ENCODE results near the gene KLF13.

Gene KLF13

DNA sequence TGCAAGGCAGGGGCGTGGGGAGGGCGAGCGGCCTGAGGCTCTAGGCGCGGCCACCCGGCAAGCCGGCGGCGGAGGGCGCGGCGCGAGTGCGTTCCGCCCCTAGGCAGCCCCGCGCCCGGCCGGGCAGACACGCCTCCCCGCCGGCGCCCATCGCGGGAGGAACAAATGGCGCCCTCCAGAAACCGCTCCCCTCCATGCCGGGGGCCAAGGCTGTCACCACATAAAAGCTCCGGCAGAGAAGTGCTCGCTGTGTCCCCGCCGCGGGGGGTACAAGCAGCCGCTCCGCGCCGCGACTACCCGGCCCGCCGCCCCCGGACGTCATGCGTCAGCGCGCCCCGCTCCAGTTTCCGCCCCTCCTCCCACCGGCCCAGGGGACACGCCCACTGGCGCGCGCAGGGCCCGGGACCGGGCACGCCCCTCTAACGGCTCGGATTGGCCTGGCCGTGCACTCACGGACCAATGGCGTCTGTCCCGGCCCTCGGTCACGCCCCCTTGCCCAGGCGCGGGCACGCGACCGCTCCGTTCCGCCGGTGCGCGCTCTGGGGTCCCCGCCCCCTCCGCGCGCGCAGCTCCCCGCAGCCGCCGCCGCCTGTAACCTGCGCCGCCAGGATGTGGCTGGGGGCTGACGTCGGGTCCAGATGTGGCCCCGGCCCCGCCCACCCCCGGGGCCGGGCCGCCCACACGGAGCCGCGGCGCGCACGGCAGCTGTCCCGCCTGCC is at the start of gene KLF13:
Gene KLF13, plus strand, starts transcription at position 680 of the 719 bp plus-strand sequence. CDS start 378 bp downstream, outside the sequence.
- DNase-seq, result peak; percentile 99

DNA sequence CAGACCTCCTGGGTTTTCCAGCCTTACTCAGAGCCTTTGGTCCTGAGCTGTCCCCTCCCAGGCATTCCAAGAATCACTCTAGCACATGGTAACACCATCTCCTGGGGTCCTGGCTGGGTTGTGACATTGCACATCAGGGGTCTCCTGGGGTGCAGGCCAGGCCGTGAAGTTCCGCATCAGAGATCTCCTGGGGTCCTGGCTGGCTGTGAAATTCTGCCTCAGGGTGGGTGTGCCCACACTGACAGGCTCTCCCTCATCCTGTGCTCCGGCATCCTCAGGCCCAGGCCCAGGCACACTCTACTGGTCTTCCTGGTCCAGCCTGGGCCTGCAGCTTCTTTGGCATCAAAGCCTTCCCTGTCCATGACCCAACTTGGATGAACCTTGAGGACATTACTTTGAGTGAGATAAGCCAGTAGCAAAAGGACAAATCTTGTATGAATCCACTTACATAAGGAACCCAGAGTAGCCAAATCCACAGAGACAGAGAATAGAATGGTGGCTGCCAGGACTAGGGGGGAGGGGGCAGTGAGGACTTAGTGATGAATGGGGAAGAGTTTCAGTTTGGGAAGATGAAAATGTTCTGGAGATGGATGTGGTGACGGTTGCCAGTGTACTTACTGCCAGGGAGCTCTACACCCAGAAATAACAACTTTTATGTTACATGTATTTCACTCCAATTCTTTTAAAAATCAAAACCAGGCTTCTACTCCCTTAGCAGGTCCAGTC is 49.1 kb upstream of the KLF13 start:
- DNase-seq, result no peak

DNA sequence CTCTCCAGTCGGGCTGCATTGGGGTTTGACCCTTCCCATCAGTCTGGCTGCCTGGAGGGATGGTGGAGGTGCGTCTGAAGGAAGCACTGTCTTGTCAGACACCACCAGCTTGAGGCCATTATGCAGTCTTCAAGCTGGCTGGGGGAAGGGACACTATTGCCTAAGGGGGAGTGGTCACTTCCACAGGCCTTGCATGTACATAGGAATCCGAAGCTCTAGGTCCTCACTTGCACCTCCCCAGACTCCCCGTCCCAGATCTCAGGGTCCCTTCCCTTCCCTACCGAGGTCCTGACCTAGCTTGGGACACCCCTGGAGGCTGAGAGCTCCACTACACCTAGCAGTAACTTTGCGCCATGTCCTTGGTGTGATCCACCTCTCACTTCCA is 48.6 kb upstream of the KLF13 start:
- no peak for DNase-seq

DNA sequence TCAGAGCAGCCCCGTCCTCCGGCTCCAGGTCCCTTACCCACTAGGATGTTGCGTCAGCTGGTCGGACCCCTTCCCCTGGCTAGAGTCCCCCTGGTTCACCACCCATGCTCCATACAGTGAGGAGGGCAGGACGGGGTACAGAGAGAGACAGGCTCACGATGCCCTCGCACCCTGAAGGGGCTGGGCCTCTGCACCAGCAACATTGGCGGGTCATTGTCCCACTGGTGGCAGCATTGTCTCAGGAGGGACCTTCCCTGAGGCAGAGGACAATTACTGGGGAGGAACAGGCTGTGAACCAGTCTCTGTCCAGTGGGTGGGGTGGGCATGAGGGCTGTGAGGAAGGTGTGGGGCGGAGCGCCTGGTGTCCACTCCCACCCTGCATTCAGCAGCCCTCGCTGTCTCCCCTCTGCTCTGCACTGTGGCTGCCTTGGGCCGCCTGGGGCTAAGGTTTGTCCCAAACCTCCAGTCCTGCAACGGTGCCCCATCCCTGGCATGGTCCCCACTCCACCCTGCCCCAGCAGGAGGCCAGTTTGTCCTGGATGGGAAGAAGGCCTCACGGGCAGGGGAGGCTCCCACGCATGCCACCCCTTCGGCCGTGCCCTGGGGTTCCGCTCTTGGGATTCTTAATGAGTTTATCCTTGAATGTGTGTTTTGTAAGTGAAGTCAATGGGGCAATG is 48.0 kb upstream of the KLF13 start:
- DNase-seq, result no peak

DNA sequence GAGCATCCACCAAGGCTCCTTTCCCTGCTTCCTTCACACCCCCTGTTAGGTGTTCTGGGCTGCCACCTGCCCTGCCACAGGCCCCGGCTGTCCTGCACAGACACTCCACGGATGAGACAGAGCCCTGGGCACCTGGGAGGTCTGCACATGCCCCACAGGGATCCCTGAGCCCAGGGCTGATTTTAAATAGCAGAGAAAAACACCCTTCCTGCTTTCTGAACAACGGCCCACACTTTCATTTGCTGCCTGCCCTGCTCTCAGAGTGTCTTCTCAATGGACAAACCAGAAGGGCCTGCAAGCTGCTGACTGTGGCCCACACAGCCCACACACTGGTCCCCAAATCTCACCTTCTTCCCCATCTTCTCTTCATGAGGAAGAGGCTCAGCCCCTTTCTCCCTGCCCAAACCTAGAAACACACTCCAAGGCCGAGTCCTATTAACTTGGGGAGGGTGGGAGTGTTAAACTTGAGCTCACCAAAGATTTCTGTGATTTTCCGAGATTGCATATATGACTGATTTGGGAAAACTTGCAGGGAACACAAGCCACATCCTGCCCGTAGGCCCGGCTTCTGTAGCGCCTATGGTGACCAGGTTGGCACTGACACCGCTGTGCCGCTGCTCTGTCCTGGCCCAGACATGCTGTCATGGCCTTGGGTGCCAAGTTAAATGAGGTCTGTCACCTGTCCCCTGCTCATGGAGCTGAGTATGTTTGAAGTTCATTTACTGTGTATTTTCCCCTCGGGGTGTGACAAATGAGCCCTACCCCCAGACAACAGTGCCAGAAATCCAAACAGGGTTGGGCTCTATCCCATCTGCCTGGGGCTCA is 47.2 kb upstream of the KLF13 start:
- DNase-seq, result no peak

DNA sequence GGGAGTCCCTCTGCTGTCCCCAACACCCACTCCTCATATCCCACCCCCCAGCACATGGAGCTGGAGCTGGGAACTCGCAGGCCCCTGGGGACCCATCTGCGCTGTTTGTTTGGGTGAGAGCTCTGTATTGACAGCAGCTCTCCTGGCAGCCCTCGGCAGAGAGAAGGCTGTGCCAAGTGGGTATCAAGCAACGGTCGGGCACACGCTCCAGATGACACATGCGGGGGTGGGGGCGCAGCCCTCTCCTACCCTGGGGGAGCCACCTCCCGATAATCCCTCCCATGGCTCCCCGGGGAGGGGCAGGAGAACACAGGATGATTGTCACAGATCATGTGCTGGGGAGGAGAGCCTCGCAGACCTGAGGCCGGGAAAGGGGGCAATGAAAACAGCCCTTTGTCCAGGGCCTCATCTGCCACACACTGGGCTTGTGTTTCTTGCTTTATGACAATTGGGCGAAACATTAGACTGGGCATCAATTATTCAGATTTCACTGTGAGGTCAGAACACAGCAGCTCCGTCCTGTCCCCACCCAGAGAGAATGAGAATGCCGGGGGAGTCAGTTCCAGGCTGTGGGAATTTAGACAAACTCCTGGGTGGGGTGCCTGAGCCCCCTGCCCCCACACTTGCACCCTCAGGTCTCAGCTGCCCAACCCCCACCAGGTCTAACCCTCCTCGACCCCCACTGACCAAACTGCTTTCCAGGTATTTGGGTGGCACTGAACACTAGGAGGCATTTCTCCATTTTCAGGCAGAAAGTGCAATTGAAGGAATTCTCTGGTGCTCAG is 46.4 kb upstream of the KLF13 start:
- peak; percentile 93 for DNase-seq

DNA sequence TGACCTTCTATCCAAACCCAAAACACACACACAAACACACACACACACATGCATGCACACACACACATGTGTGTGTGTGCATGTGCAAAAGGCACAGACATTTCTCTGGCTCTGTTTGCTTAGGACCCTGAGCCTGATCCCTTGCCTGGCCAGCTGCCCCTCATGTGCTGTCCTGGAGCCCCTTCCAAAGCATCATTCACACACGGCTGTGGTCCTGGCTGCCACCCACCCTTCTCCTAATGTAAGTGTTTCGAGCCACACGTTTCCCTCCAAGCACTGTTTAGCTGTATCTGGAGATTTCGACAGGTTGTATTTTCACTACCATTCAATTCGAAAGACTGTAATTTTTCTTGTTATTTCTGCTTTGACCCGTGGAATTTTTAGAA is 45.8 kb upstream of the KLF13 start:
- no peak for DNase-seq

DNA sequence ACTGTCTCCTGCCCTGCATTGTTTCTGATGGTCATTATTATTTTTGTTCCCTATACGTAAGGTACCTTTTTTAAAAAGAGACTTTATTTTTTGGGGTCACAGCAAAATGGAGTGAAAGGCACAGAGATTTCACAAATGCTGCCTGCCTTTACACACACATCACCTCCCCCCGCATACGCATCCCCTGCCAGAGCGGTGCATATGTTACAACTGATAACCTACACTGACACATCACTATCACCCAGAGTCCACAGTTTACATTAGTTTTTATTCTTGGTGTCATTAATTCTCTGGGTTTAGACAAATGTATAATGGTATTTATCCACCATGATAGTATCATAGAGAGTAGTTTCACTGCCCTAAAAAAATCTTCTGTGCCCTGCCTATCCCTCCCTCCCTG is 43.6 kb upstream of the KLF13 start:
- no peak for DNase-seq

DNA sequence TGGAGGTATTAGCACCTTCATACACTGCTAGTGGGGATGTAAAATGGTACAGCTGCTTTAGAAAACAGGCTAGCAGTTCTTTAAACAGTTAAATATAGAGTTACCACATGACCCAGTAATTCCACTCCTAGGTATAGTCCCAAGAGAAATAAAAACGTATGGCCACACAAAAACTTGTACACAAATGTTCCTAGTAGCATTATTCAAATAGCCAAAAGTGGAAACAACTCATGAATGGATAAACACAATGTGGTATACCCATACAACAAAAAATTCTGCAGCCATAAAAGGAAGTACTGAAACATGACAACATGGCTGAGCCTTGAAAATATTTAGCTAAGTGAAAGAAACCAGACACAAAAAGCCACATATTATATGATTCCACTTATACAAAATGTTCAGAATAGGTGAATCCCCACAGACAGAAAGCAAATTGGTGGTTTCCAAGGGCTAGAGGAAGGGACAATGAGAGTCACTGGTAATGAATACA is 40.8 kb upstream of the KLF13 start:
- DNase-seq, result no peak

DNA sequence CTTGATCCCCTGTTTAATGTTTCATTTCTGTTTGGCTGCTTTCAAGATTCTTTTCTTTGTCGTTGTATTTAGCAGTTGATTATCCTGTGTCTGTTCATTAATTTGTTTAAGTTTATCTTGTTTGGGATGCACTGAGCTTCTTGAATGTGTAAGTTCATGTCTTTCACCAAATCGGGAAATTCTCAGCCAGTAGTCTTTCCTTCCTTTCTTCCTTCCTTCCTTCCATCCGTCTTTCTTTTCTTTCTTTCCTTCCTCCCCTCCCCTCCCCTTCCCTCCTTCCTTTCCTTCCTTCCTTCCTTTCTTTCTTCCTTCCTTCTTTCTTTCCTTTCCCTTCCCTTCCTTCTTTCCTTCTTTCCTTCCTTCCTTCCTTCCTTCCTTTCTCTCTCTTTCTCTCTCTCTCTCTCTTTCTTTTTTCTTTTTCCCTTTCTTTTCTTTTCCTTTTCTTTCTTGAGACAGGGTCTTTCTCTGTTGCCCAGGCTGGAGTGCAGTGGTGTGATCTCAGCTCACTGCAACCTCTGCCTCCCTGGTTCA is 35.5 kb upstream of the KLF13 start:
- no peak for DNase-seq

DNA sequence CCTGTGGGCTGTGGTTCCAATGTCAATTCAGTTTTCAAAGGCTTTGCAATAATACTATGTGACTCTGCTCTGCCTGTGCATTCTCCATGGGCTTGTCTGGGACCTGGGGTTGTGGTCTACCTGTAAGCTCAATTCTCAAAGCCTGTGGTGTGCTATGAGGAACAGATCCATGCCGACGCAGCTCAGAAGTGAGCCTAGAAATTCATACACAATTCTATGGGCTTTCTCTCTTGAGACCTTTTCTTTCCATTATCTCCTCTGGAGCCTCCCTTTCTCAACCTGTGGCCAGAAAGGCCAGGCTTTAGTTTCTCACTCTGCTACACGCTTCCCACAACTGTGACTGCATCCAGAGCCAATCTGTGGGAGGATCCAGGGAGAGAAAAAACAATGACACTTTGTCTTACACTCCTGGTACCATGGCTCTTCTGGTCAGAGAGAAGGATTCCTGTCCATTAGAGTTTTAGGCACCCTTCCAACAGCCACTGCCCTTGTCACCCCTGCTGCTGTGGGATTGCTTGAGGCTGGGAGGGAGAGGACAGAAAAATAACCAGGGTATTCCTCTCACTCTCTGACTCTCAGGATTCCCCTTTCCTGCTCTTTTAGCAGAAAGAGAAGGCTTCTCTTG is 34.1 kb upstream of the KLF13 start:
- DNase-seq, result peak; percentile 78

DNA sequence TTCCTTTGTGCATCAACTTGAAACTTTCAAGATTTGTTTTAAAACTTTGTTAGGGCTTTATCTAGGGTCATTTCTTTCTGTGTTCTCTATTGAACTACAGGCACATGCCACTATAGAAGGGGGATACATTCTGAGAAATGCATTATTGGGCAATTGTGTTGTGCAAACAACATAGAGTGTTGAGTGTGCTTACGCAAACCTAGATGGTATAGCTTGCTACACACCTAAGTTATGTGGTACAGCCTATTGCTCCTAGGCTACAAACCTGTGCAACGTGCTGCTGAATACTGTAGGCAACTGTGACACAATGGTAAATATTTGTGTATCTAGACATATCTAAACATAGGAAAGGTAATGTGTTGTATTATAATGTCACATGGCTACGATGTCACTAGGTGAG is 33.0 kb upstream of the KLF13 start:
- DNase-seq, result no peak

DNA sequence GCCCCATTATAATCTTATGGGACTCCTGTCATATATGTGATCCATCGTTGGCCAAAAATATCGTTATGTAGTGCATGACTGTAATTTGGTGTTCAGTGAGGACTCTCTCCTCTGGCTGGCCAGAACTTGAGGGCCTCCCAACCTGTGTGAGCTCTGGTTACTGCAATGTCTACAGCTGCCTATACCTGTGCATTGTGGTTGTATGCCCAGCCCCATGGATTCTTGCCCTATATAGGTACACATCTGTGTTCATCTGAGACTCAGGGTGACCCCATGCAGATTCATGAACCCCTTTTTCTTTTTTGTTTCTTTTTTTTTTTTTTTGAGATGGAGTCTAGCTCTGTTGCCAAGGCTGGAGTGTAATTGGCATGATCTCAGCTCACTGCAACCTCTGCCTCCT is 32.6 kb upstream of the KLF13 start:
- no peak for DNase-seq

DNA sequence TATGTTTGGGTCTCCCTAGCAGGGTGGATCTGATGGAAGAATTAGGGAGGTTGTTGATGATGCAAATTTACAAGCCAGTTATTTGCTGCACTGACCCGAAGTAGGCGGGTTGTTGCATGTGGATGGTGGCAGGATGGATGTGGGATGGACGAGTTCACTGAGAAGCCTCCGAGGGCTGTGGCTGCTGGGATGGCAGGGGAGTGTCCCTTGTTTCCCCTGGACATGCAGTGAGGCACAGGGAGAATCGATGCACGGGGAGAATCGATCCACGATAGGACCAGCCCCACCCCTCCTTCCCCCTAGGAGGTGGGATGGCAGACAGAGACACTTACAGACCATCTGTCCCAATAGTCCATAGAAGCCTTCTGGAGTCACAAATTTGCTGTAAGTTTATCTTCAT is 31.0 kb upstream of the KLF13 start:
- DNase-seq, result no peak

DNA sequence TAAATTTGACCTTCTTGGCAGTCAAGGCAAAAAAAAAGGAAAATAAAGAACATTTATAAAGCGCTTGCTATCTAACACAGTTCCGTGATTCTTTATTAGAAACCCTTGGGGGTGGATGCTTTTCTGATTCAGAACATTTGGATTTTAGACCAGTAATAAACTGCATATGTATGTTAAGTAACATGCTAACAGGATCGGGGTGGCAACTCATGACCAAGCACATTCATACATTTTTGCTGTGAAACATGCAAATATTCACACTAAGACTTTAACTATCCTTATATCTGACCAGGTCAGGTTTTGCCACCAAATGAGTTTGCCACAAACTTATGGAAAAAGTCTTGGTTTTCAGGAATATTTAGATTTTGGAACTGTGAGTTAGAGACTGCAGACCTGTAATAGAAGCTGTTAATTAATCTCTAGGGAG is 30.4 kb upstream of the KLF13 start:
- no peak for DNase-seq

DNA sequence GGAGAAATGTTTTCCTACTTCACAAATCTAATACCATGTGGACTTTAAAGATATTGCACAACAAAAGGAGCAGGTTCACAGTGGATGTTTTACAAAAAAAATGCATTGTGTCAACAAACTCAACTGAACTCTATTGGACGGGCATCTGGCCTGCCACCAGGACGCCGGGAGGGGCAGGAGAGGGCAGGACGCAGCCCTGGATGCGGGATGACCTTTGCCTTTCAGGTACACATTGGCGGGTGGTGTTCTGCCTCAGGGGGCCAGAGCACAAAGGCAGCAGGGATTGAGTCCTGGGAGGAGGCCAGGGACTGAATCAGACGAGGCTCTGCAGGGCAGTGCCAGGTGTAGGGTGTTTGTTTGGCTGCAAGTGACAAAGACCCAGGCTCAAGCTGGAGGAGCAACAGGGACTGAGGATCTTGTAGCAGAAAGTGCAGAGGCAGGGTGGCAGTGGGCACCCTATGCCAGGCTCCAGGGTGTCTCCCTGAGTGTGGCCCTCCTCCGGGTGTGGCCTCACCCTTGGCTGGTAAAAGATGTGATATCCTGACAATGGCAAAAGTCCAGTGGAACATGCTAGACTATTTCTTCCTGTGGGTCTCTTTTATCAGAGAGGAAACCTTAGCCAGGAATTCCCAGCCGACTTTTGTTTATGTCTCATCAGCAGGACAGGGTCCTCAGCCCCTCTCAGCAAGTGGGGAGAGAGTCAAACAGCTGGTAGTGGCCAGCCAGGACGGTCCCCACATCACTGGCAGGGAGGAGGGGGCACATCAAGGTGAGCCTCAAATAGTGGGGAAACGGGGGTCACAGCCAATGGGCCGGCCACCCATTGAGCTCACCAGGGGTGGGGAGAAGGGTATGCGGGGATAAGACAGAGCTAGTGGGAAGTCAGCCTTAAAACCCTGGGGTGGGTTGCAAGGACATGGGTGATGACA is 29.7 kb upstream of the KLF13 start:
- DNase-seq, result no peak

DNA sequence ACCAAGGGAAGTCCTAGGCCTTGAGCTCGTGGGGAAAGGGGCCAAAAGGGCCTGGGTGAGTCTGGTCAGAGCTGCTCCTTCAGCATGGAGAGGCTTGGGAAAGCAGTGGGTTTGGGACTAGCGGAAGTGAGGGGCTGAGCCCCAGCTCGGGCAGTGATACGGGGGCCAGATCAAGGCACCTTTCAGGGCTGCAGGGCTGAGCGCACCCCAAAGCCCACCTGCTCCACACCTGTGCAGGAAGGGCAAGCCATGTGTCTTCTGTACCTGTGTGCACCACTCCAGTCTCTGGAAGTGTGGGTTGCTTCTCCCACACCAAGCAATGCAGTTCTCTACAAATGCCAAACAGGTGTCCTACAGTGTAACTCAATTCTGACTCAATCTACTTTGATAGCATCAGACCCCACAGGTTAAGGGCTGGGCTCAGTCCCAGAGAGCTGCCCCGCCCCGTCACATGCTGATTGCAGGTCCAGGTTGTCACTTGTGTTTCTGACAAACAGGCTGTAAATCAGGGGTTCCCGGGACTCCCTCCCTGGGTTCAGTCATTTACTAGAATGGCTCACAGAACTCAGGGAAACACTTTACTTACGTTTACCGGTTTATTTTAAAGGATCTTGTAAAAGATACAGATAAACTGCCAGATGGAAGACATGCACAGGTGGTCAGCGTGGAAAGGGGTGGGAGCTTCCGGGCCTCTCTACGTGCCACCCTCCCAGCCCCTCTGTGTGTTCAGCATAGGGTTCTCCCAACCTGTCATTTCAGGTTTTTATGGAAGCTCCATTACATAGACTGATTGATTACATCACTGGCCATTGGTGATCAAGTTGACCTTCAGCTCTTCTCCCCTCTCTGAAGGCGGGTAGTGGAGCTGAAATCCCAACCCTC is 28.8 kb upstream of the KLF13 start:
- DNase-seq, result no peak

DNA sequence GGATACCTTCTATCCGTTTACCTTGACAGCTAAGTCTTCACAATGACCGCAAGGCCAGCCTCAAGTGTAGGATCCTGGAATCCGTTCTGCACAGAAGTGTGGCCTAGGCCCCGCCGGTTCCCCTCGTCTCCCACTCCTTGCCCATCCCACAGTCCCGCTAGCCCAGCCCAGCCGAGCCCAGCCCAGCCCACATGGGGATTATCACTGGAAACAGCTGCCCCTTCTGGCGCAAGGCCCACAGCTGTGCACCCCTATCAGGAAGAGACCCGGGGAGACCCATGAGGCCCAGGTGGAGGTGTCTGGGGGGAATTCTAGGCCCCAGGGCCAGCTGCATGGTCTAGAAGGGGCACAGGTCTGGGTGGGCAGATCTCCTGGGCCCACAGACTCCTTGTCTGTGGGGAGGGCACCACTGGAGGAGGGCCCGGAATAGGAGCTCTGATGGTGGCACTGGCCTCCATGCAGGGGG is 27.9 kb upstream of the KLF13 start:
- DNase-seq, result no peak

DNA sequence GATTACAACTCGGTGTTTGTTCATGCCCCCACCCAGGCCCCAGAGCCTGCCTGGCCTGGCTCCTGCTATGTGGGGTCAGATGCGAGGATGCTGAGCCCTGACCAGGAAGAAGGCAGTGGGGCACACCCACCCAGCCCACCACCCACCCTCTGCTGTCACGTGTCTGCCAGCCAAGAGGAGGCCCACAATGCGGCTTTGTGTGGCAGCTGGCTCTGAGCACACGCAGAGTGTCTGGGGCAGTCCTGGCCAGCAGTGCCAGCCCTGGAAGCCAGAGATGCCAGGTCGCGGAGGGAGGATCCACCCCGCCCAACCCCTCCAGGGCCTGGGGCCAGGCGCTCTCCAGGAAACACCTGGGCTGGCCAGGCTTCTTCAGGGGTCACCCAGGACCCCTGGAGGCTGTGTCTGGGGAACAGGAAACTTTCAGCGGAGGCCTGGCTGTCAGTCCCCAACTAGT is 26.4 kb upstream of the KLF13 start:
- DNase-seq, result peak; percentile 92

Measured in midbrain (tissue), 1 donor.